ENCODE measurements around the gene EHD2.
"Not testable (repeated sequence)": the region's sequence is repeated elsewhere in the genome, so short reads cannot be mapped to it uniquely, and the experiment has no call there.

- not testable (repeated sequence) for TF ChIP-seq ZNF274 (IDR thresholded peaks at IDR 0.05; ENCODE audit: low read depth, low read length); YY1 (IDR thresholded peaks at IDR 0.05; ENCODE audit: insufficient read depth, insufficient read length)
Observed at GRCh38 chr19:47728295-47728694, 15.1 kb downstream of the EHD2 start.
